NCI-H2171 (cell line): ENCODE data around the gene SYCN.

Experiments
- DNase-seq: peaks from one replicate; lab custom pipeline; 2025; lab: John Stamatoyannopoulos, UW

SYCN gene

GRCh38 chr19:39155741-39156140, 48.3 kb downstream of the SYCN start:
- DNase-seq, result no peak

- no peak for DNase-seq
Measured at GRCh38 chr19:39155114-39155700, 48.9 kb downstream of the SYCN start.

- no peak for DNase-seq
Measured at GRCh38 chr19:39154629-39155100, 49.4 kb downstream of the SYCN start.

GRCh38 chr19:39154100-39154628, 49.9 kb downstream of the SYCN start:
- DNase-seq, result no peak
